ENCODE measurements around the gene SCAPER.
A peak's percentile ranks its signal among the peaks of the same experiment; 100 is the strongest.

SCAPER gene

DNA sequence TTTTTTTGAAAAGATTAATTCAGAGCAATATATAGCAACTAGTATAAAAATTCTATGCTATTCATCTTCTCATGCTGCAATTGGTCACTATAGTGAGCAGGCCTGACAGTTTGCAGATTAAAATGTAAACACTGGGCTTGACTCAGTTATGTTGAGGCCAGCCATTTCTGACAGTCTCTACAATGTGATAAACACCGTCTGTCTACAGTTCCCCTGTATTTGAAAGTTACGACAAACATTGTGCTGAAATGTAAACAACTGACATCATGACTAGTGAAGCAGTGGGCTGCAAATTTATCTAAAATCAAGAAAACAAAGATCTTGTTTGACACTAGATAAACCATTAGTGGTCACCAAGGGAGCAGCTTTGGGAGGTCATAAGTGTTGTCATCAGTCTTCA lies 371.1 kb downstream of the SCAPER start (continued):
- TF ChIP-seq, protein P1, sequence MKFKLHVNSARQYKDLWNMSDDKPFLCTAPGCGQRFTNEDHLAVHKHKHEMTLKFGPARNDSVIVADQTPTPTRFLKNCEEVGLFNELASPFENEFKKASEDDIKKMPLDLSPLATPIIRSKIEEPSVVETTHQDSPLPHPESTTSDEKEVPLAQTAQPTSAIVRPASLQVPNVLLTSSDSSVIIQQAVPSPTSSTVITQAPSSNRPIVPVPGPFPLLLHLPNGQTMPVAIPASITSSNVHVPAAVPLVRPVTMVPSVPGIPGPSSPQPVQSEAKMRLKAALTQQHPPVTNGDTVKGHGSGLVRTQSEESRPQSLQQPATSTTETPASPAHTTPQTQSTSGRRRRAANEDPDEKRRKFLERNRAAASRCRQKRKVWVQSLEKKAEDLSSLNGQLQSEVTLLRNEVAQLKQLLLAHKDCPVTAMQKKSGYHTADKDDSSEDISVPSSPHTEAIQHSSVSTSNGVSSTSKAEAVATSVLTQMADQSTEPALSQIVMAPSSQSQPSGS (tag by site-specific recombination; IDR thresholded peaks at IDR 0.05; ENCODE audit: low read depth) = 0 out of 2 replicates have a peak, but pooled peaks have one; percentile 15

DNA sequence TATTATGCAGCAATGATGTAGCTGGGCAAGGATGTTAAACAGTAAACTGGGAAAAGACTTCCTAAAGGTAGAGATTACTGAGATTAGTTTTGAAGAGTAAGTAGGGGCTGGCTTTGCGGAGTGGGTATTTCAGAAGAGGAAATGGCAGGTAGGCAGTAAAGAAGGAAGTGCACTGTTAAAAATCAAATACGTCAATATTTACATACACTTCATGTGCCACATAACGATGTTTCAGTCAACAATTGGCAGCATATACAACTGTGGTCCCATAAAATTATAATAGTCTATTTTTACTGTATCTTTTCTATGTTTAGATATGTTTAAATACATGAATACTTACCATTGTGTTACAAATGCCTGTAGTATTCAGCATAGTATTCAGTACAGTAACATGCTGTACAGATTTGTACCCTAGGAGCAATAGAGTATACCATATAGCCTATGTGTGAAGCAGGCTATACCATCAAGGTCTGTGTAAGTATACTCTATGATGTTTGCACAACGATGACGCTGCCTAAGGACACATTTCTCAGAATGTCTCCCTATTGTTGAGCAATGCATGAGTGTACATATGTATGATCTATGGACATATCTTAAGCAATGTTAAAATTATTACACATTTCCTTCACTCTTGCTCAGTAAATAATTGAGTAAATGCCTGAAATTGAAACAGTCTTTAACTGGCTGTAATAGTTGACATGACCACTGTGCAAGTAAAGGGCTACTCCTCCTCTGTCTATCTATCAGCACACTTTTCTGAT lies 371.9 kb downstream of the SCAPER start:
- H3K36me3 ChIP-seq (ENCODE audit: control insufficient read depth in 2 of 2, insufficient read depth in 1 of 2, low read length in 2 of 2) = no peaks in the 10 kb centered on the region
- peaks cover 2% of the 10 kb centered on the region; the same call in 1 of the 2 replicates for H3K4me1 ChIP-seq (ENCODE audit: control insufficient read depth, insufficient read depth, low read length)
- ChIA-PET POLR2A (no interaction called here), CTCF (no interaction called here)
- no peaks in the 10 kb centered on the region for H3K9me3 ChIP-seq (ENCODE audit: control insufficient read depth, insufficient read depth, low read depth, low read length)
- H3K4me3 ChIP-seq (ENCODE audit: low read depth, low read length) = no peak overlapping the region
- no peak overlapping the region for H3K27ac ChIP-seq (ENCODE audit: extremely low read depth, low read depth, low read length)
- TF ChIP-seq, protein P2, sequence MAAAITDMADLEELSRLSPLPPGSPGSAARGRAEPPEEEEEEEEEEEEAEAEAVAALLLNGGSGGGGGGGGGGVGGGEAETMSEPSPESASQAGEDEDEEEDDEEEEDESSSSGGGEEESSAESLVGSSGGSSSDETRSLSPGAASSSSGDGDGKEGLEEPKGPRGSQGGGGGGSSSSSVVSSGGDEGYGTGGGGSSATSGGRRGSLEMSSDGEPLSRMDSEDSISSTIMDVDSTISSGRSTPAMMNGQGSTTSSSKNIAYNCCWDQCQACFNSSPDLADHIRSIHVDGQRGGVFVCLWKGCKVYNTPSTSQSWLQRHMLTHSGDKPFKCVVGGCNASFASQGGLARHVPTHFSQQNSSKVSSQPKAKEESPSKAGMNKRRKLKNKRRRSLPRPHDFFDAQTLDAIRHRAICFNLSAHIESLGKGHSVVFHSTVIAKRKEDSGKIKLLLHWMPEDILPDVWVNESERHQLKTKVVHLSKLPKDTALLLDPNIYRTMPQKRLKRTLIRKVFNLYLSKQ (tag by site-specific recombination; IDR thresholded peaks at IDR 0.05; ENCODE audit: borderline replicate concordance) = no peak
- no peak for TF ChIP-seq ZNF211 (tag by site-specific recombination; IDR thresholded peaks at IDR 0.05; ENCODE audit: low read depth)
- TF ChIP-seq ZNF133 (tag by site-specific recombination; IDR thresholded peaks at IDR 0.05) = no peak
- TF ChIP-seq ZNF555 (tag by site-specific recombination; conservative IDR thresholded peaks at IDR 0.05) = no peak
- TF ChIP-seq FEZF1 (tag by site-specific recombination; IDR thresholded peaks at IDR 0.05) = no peak
- TF ChIP-seq, protein P3, sequence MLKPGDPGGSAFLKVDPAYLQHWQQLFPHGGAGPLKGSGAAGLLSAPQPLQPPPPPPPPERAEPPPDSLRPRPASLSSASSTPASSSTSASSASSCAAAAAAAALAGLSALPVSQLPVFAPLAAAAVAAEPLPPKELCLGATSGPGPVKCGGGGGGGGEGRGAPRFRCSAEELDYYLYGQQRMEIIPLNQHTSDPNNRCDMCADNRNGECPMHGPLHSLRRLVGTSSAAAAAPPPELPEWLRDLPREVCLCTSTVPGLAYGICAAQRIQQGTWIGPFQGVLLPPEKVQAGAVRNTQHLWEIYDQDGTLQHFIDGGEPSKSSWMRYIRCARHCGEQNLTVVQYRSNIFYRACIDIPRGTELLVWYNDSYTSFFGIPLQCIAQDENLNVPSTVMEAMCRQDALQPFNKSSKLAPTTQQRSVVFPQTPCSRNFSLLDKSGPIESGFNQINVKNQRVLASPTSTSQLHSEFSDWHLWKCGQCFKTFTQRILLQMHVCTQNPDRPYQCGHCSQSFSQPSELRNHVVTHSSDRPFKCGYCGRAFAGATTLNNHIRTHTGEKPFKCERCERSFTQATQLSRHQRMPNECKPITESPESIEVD (tag by site-specific recombination; IDR thresholded peaks at IDR 0.05) = no peak
- TF ChIP-seq IKZF3 (tag by site-specific recombination; IDR thresholded peaks at IDR 0.05) = no peak
- TF ChIP-seq ZNF23 (tag by site-specific recombination; IDR thresholded peaks at IDR 0.05; ENCODE audit: borderline replicate concordance) = no peak
- no peak for TF ChIP-seq ZNF16 (tag by site-specific recombination; IDR thresholded peaks at IDR 0.05; ENCODE audit: low read depth)
- TF ChIP-seq, protein P4, sequence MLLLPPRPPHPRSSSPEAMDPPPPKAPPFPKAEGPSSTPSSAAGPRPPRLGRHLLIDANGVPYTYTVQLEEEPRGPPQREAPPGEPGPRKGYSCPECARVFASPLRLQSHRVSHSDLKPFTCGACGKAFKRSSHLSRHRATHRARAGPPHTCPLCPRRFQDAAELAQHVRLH (tag by site-specific recombination; IDR thresholded peaks at IDR 0.05) = no peak
- TF ChIP-seq ZNF341 (tag by site-specific recombination; IDR thresholded peaks at IDR 0.05; ENCODE audit: low read depth) = no peak
- TF ChIP-seq ZNF530 (tag by site-specific recombination; IDR thresholded peaks at IDR 0.05; ENCODE audit: low read depth) = no peak

DNA sequence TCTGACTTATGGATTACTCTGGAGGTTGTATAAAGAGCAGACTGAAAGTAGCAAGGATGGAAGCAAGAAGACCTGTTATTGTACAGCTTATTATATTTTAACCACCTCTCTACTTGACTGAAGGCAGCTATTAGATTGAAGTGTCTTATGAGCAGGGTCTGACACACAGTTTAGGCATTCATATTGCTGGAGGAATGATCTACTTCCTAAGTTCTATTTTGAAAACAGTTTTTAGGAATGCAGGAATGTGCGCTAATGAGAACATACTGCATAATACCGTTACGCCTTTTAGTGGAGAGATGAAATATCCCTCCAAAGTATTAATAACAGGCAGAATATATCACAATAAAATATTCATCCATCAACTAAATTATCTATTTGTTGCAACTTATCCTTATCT lies 375.2 kb downstream of the SCAPER start:
- no peaks in the 10 kb centered on the region for H3K36me3 ChIP-seq (ENCODE audit: control insufficient read depth in 2 of 2, insufficient read depth in 1 of 2, low read length in 2 of 2)
- ChIA-PET POLR2A (no interaction called here), CTCF (no interaction called here)
- H3K27ac ChIP-seq (ENCODE audit: extremely low read depth, low read depth, low read length) = no peak overlapping the region
- no peak overlapping the region for H3K4me3 ChIP-seq (ENCODE audit: low read depth, low read length)
- peaks cover 2% of the 10 kb centered on the region; the same call in 1 of the 2 replicates for H3K4me1 ChIP-seq (ENCODE audit: control insufficient read depth, insufficient read depth, low read length)
- no peak for TF ChIP-seq ZNF701 (tag by site-specific recombination; IDR thresholded peaks at IDR 0.05)
- TF ChIP-seq, protein P5, sequence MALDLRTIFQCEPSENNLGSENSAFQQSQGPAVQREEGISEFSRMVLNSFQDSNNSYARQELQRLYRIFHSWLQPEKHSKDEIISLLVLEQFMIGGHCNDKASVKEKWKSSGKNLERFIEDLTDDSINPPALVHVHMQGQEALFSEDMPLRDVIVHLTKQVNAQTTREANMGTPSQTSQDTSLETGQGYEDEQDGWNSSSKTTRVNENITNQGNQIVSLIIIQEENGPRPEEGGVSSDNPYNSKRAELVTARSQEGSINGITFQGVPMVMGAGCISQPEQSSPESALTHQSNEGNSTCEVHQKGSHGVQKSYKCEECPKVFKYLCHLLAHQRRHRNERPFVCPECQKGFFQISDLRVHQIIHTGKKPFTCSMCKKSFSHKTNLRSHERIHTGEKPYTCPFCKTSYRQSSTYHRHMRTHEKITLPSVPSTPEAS (tag by site-specific recombination; IDR thresholded peaks at IDR 0.05) = no peak
- TF ChIP-seq, protein P6, sequence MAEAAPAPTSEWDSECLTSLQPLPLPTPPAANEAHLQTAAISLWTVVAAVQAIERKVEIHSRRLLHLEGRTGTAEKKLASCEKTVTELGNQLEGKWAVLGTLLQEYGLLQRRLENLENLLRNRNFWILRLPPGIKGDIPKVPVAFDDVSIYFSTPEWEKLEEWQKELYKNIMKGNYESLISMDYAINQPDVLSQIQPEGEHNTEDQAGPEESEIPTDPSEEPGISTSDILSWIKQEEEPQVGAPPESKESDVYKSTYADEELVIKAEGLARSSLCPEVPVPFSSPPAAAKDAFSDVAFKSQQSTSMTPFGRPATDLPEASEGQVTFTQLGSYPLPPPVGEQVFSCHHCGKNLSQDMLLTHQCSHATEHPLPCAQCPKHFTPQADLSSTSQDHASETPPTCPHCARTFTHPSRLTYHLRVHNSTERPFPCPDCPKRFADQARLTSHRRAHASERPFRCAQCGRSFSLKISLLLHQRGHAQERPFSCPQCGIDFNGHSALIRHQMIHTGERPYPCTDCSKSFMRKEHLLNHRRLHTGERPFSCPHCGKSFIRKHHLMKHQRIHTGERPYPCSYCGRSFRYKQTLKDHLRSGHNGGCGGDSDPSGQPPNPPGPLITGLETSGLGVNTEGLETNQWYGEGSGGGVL (tag by site-specific recombination; IDR thresholded peaks at IDR 0.05) = no peak
- H3K9me3 ChIP-seq (ENCODE audit: control insufficient read depth, insufficient read depth, low read depth, low read length) = no peaks in the 10 kb centered on the region

Data from HEK293 (cell line).